NCI-H128 (cell line): ENCODE measurements around the gene GET3.

Source experiments
- DNase-seq: peaks from one replicate; lab custom pipeline; 2025; ENCODE audit not compliant: unreplicated experiment; lab: John Stamatoyannopoulos, UW

Gene GET3

GRCh38 chr19:12778017-12778904, 41.0 kb downstream of the GET3 start:
- peak; percentile 50 for DNase-seq

GRCh38 chr19:12778905-12779161, 41.5 kb downstream of the GET3 start:
- no peak for DNase-seq

GRCh38 chr19:12779162-12779993, 42.1 kb downstream of the GET3 start:
- no peak for DNase-seq

DNA sequence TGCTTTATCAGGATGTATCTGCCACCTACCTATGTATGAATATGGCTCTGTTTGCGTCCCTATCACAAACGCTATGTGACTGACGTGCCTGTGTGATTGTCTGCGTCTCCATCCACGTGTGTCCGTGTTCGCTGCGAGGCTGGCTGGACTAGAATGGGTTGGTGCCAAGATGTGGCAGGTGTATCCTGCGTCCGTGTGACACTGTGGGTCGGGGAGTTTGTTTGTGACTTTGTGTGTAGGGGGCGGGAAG, 44.8 kb downstream of the GET3 start:
- DNase-seq: no peak

DNA sequence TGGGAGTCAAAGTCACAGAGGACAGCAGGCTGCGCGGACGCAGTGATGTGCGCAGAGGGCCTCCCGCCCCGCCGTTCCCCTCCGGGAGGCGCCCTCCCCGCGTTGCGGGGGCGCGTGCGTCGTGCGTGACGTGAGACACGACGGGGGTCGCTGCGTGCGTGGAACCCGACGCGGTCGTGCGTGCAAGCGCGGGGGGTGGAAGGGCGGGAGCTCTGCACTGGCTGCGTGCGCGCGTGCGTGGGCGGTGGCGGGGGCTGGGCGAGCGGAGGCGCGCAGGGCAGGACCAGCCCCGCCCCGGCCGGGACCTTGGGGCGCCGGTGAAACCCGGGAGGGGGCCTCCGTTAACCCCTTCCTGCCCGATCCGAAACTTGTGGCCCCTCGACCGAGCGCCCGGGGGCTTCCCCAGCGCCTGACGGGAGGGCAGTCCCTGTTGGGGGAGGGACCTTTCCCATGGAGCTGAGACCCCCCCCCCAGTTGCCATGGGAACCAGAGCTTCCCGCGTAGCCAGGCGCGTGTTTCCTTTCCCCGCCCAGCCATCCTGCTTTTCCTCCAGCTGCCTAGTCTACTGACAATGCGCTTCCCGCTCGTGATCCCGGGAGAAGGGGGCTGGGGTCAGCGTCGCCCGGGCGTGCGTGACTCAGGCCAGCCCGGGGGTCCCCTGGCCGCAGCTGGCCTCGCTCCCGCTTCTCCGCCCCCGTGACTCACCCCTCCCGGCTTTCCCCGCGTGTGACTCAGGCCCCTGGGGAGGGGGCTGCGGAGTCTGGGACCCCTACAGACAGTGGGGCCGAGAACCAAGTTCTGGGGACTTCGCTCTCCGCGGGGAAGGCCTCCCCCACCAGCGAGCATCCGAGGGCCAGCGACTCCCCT, 45.4 kb downstream of the GET3 start:
- DNase-seq: peak; percentile 71

GRCh38 chr19:12783291-12783848, 46.1 kb downstream of the GET3 start:
- DNase-seq: no peak

DNA sequence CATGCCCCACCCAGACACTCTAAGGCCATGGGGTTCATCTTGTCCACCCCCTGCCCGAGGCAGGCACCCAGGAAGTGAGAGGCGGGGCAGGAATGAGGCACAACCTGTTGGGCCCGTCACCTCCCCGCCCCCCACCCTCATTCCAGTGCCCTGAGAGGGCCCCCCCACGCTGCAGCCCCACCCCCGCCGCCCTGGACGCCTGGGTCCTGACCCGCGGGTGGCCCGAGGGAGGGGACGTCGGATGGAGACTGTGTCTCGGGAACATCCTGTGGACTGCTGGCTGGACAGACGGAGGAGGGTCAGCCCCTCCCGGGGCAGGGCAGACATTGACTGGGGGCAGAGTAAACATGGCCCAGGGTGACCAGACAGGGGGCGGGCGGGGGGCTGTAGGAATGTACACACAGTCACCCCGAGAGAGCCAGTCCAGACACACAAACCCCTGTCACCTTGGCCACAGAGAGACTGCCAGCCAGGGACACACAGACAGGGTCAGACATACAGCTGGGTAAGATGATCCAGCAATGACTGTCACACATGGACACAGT, 46.6 kb downstream of the GET3 start:
- no peak for DNase-seq

DNA sequence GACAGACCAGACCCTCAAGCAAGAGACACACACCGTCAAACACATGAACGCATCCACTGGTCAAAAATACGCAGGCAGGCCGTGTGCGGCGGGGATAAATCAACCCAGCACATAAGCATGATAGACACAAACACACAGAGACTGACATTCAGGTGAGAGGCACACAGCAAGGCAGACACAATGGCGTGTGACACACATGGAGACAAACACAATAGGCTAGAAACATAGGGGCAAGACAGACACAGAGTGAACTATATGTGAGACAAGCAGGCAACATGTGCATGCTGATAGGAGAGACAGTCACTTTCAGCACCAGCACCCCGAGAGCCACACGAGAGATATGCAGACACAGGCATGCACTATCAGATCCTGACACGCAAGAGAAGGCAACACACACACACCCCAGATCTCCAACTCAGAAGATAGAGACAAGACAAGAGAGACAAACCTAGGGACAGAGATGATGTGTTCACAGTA, 47.1 kb downstream of the GET3 start:
- DNase-seq: no peak

GRCh38 chr19:12784871-12785430, 47.7 kb downstream of the GET3 start:
- DNase-seq: no peak

GRCh38 chr19:12785431-12786031, 48.2 kb downstream of the GET3 start:
- no peak for DNase-seq

DNA sequence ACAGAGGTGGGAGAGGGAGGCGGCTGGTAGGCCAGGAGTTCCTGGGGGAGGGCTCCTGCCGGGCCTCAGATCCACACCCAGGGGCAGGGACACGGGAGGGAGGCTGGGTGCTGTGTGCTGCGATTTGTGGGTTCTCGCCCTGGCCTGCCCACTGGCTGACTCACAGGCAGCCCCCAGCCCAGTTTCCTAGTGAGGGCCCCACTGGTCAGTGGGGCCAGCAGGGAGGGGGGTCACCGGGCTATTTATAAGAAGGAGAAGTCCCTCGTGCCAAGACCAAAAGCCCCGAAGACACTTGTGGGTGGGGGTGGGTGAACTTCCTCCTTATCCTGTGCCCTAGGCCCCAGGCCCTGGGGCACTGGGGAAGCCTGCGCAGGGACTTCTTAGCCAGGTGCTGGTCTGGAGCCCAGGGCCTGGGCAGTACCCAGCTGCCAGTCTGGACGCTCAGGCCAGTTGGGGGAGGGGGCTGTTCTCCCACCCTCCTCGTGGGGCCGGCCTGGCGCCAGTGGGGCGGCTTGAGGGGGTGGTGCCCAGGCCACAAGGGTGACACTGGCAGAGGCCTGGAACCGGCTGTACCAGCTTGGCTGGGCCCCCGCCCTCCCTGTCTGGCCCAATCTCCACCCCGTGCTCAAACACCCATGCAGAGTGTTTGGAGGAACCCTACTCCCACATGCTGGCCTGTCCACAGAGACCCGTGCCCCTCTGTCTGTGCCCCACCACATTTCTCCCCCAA, 49.0 kb downstream of the GET3 start:
- no peak for DNase-seq

GRCh38 chr19:12786952-12787351, 49.7 kb downstream of the GET3 start:
- DNase-seq: no peak

- no peak for DNase-seq
Observed at GRCh38 chr19:12787458-12787857, 50.2 kb downstream of the GET3 start.

- DNase-seq: no peak
Observed at GRCh38 chr19:12788042-12788681, 50.9 kb downstream of the GET3 start.

GRCh38 chr19:12788682-12789097, 51.4 kb downstream of the GET3 start:
- DNase-seq: no peak

DNA sequence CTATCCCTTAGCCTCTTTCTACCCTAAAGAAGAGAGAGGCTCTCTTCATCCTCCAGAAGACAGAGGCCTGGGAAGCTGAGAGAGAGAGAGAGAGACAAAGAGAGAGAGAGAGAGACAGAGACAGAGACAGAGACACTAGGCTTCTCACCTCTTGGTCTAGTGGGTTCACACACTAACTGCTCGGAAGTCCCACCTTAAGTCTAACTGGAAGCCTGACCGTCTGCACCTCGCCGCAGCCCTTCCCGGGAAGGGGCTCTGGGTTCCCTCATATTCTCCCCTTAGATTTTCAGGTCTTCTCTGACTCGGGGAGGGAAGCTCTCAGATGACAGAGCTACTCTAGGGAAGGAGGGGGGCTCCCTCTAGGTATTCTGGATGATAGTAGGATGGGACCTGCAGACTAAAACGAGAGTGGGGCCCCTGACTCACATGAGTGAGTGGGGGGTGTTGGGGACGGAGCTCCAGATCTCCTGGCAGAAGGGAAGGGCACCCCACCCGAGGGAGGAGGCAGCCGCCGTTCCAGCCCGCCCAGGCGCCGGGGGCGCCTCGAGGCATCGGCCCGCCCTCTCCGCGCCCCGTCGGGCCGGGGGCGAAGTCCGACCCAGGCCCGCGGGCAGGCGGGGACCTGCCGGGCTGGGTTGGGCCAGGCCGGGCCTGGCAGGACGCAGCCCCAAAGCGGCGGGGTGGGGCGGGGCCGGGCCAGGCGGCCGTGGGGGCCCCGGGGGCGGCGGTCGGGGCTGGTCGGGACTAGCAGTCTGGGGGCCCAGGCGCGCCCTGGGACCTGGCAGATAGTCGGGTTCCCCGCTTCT, 52.0 kb downstream of the GET3 start:
- no peak for DNase-seq

GRCh38 chr19:12789904-12790619, 52.8 kb downstream of the GET3 start:
- DNase-seq: peak; percentile 85
